A549 (cell line): ENCODE measurements around the gene JARID2.

Source experiments
- JUNB ChIP-seq: fragments of >200 bp; sonication (Bioruptor Twin); formaldehyde crosslinking; IDR thresholded peaks from 2 replicates; pipeline ENCODE4 v1.6.1; 2016
- POLR2AphosphoS2 ChIP-seq: conservative IDR thresholded peaks from 2 replicates; pipeline ENCODE4 v1.6.1; 2012; ENCODE audit warnings: low read length, improper control_type of control experiment, inconsistent platforms

DNA sequence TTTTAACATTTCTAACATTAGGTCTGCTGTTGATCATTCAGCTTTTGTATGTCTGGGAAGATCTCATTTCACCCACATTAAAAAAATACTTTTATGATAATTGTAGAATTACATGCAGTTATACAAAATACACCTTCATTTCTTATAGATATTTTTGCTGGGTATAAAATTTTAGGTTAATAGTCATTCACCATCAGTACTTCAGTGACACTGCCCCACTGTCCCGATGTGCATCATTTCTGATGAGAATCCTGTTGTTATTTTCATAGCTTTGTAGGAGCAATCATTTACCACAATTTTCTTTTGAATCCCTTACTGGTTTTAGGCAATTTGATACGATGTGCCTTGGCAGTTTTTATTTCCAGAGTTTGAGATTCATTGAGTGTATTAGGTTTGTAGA is 173.6 kb downstream of the JARID2 start:
- TF ChIP-seq JUNB (no peak), POLR2AphosphoS2 (no peak)
